OCI-LY7 (cell line): ENCODE data around the gene HSD17B13. TPM values are rescaled to one million over a fixed set of nuclear protein-coding genes. Genes with fewer than 3 reads are reported as not detected.

Experiments used
- BruUV-seq: library from RNA; stranded (reverse); fragments of 400-500 nt; replicated peaks from 2 replicates; lab custom pipeline; 2021; lab: Mats Ljungman, UMichigan
- CTCF ChIA-PET: fragments of 300-600 bp; sonication (Branson Sonifier 250); formaldehyde crosslinking; loops from one replicate; lab custom pipeline; 2022; ENCODE audit warnings: antibody characterized with exemption; ENCODE audit not compliant: unreplicated experiment; lab: Charles Lee
- POLR2A ChIA-PET: fragments of 300-600 bp; sonication (Branson Sonifier 250); formaldehyde crosslinking; loops from one replicate; lab custom pipeline; 2022; ENCODE audit warnings: antibody characterized with exemption; lab: Charles Lee
- DNase-seq: peaks from one replicate; pipeline ENCODE4 v3.0.0-alpha.2; 2015; ENCODE audit warnings: low spot score
- H2AFZ ChIP-seq: fragments of 200-600 bp; sonication (generic), shearing (Covaris generic); 2 replicates; pipeline ENCODE4 v1.6.1; 2014; ENCODE audit warnings: mild to moderate bottlenecking, antibody characterized with exemption, low read length, moderate library complexity
- H3K27ac ChIP-seq: fragments of 200-600 bp; sonication (generic); 2 replicates; pipeline ENCODE4 v1.5.1; 2014; ENCODE audit warnings: mixed run types, low read depth, mild to moderate bottlenecking, moderate library complexity, low read length, inconsistent platforms; ENCODE audit not compliant: poor library complexity, severe bottlenecking
- H3K36me3 ChIP-seq: fragments of 200-600 bp; sonication (generic); 2 replicates; pipeline ENCODE4 v1.6.1; 2014; ENCODE audit warnings: mild to moderate bottlenecking, antibody characterized with exemption, low read length, moderate library complexity, mixed read lengths; ENCODE audit not compliant: insufficient read depth
- H3K4me1 ChIP-seq: fragments of 200-600 bp; sonication (generic); 2 replicates; pipeline ENCODE4 v1.5.1; 2014; ENCODE audit warnings: mild to moderate bottlenecking, low read length; ENCODE audit not compliant: insufficient read depth, poor library complexity, severe bottlenecking
- H3K4me2 ChIP-seq: fragments of 200-600 bp; sonication (generic); 2 replicates; pipeline ENCODE4 v1.6.1; 2014; ENCODE audit warnings: mild to moderate bottlenecking, low read length
- H3K4me3 ChIP-seq: fragments of 200-600 bp; sonication (generic); 2 replicates; pipeline ENCODE4 v1.5.1; 2014; ENCODE audit warnings: mild to moderate bottlenecking, low read depth, low read length; ENCODE audit not compliant: poor library complexity, severe bottlenecking
- H3K79me2 ChIP-seq: fragments of 200-600 bp; sonication (generic); 2 replicates; pipeline ENCODE4 v1.6.1; 2016; ENCODE audit warnings: low read depth, mild to moderate bottlenecking, low read length, moderate library complexity, mixed read lengths; ENCODE audit not compliant: insufficient read depth
- H3K9me2 ChIP-seq: fragments of 200-600 bp; sonication (generic); 2 replicates; pipeline ENCODE4 v1.6.1; 2016; ENCODE audit warnings: mild to moderate bottlenecking, low read length, mixed read lengths; ENCODE audit not compliant: insufficient read depth
- H3K9me3 ChIP-seq: fragments of 200-600 bp; sonication (generic); 2 replicates; pipeline ENCODE4 v1.6.1; 2014; ENCODE audit warnings: mild to moderate bottlenecking, mixed run types, low read length, mixed read lengths
- H4K20me1 ChIP-seq: fragments of 200-600 bp; sonication (generic); 2 replicates; pipeline ENCODE4 v1.6.1; 2014; ENCODE audit warnings: mild to moderate bottlenecking, antibody characterized with exemption, low read length, moderate library complexity, mixed read lengths; ENCODE audit not compliant: insufficient read depth
- EZH2phosphoT487 ChIP-seq: fragments of 200-600 bp; sonication (generic); IDR thresholded peaks from 2 replicates; pipeline ENCODE4 v1.6.1; 2018; ENCODE audit warnings: low read depth, borderline replicate concordance, mild to moderate bottlenecking, mixed run types, antibody characterized with exemption, low read length, moderate library complexity, mixed read lengths
- intact Hi-C: fragments of 100-400 bp; cut with micrococcal nuclease; formaldehyde crosslinking; loops from one replicate; pipeline ENCODE4 v1.10.0; 2022; ENCODE audit not compliant: unreplicated experiment
- total RNA-seq, 2 experiments: library from RNA; depleted of rRNA in 1 of 2; stranded (reverse); fragments of >200 nt in 1 of 2; shearing (Covaris generic) in 1 of 2; gene quantifications; 2 replicates each; pipeline ENCODE4 v1.2.3, GENCODE V29; 2014 to 2022
- TF ChIP-seq, protein P1 (sequence below): fragments of 200-600 bp; sonication (generic); conservative IDR thresholded peaks from 2 replicates; pipeline ENCODE4 v1.5.1; 2014; ENCODE audit warnings: mild to moderate bottlenecking, antibody characterized with exemption, low read length, moderate library complexity, mixed read lengths

The HSD17B13 gene
- total RNA-seq, 2 experiments from 2014 or later: not detected

DNA sequence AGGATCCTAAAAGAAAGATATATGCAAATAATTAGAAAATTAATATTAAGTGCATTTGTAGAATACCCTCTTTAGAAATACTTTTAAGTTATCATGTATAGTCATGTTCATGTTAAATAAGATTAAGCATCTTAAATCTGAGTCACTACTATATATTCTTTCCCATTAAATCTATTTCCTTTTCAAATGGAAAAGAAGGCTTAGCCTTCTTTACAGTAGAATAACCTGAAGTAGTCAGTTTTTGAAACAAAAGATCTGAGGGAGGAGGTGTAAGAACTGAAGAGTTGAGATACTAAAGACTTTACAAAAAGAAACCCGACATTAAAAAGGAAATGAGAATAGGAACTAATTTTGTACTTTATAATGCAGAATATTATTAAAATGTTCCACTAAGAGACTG lies 14.7 kb upstream of the HSD17B13 start:
- no peak for DNase-seq
- ChIA-PET CTCF (no interaction called here), POLR2A (interaction anchor here (0.7 kb wide), 1 partner anchor 13 kb away, joined by 3 read pairs; no protein-coding TSS in a partner anchor)
- no peaks in the 10 kb centered on the region for H4K20me1 ChIP-seq
- no peak overlapping the region for H3K4me3 ChIP-seq
- no peaks in the 10 kb centered on the region for H3K9me2 ChIP-seq
- no peaks in the 10 kb centered on the region for H3K36me3 ChIP-seq
- H2AFZ ChIP-seq: no peak overlapping the region
- BruUV-seq: no TSS peak
- no peak for TF ChIP-seq EZH2phosphoT487
- TF ChIP-seq, protein P1, sequence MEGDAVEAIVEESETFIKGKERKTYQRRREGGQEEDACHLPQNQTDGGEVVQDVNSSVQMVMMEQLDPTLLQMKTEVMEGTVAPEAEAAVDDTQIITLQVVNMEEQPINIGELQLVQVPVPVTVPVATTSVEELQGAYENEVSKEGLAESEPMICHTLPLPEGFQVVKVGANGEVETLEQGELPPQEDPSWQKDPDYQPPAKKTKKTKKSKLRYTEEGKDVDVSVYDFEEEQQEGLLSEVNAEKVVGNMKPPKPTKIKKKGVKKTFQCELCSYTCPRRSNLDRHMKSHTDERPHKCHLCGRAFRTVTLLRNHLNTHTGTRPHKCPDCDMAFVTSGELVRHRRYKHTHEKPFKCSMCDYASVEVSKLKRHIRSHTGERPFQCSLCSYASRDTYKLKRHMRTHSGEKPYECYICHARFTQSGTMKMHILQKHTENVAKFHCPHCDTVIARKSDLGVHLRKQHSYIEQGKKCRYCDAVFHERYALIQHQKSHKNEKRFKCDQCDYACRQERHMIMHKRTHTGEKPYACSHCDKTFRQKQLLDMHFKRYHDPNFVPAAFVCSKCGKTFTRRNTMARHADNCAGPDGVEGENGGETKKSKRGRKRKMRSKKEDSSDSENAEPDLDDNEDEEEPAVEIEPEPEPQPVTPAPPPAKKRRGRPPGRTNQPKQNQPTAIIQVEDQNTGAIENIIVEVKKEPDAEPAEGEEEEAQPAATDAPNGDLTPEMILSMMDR: no peak
- H3K9me3 ChIP-seq: peaks cover 6% of the 10 kb centered on the region; the same call in 1 of the 2 replicates
- H3K27ac ChIP-seq: no peak overlapping the region
- intact Hi-C loops: no loop called here
- H3K4me1 ChIP-seq: no peaks in the 10 kb centered on the region
- H3K4me2 ChIP-seq: no peak overlapping the region
- no peaks in the 10 kb centered on the region for H3K79me2 ChIP-seq

DNA sequence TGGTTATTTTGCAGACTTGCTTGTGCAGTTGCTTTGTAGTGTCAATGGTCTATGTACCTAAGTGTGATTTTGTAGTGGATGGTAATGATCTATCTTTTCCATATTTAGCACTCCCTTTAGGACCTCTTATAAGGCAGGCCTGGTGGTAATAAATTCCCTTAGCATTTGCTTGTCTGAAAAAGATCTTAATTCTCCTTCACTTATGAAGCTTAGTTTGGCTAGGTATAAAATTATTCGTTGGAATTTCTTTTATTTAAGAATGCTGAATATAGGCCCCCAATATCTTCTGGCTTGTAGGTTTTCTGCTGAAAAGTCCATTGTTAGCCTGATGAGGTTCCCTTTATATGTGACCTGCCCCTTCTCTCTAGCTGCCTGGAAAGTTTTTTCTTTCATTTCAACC lies 10.6 kb upstream of the HSD17B13 start:
- no TSS peak for BruUV-seq

DNA sequence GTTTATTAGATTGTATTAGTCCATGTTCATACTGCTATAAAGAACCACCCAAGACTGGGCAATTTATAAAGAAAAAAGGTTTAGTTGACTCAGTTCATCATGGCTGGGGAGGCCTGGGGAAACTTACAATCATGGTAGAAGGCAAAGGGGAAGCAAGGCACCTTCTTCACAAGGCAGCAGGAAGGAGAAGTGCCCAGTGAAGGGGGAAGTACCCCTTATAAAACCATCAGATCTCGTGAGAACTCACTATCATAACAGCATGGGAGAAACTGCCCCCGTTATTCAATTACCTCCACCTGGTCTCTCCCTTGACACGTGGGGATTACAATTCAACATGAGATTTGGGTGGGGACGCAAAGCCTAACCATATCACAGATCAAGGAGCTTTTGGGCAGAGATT lies 8.1 kb upstream of the HSD17B13 start:
- H3K36me3 ChIP-seq: no peaks in the 10 kb centered on the region
- TF ChIP-seq, protein P1: no peak
- TF ChIP-seq EZH2phosphoT487: no peak
- no peaks in the 10 kb centered on the region for H4K20me1 ChIP-seq
- intact Hi-C loops: no loop called here
- no peaks in the 10 kb centered on the region for H3K4me1 ChIP-seq
- no TSS peak for BruUV-seq
- ChIA-PET CTCF (interaction anchor here (0.6 kb wide), 1 partner anchor 51 kb away, joined by 3 read pairs; no protein-coding TSS in a partner anchor), POLR2A (interaction anchor here (1.2 kb wide), 1 partner anchor 9 kb away, joined by 6 read pairs; no protein-coding TSS in a partner anchor)
- no peak overlapping the region for H3K4me3 ChIP-seq
- peaks cover 6% of the 10 kb centered on the region; the same call in 1 of the 2 replicates for H3K9me3 ChIP-seq
- H3K9me2 ChIP-seq: no peaks in the 10 kb centered on the region
- H3K27ac ChIP-seq: no peak overlapping the region
- H3K79me2 ChIP-seq: no peaks in the 10 kb centered on the region
- H3K4me2 ChIP-seq: no peak overlapping the region
- no peak for DNase-seq
- H2AFZ ChIP-seq: no peak overlapping the region

More for the DNA sequence above, 10.6 kb upstream of the HSD17B13 start:
- H3K27ac ChIP-seq: no peak overlapping the region
- TF ChIP-seq EZH2phosphoT487: no peak
- TF ChIP-seq, protein P1: no peak
- no peaks in the 10 kb centered on the region for H3K4me1 ChIP-seq
- no peaks in the 10 kb centered on the region for H3K9me2 ChIP-seq
- intact Hi-C loops: no loop called here
- POLR2A ChIA-PET: no interaction called here
- no peak overlapping the region for H3K4me3 ChIP-seq
- H4K20me1 ChIP-seq: no peaks in the 10 kb centered on the region
- CTCF ChIA-PET: no interaction called here
- H3K79me2 ChIP-seq: no peaks in the 10 kb centered on the region
- peaks cover 6% of the 10 kb centered on the region; the same call in 1 of the 2 replicates for H3K9me3 ChIP-seq
- H3K4me2 ChIP-seq: no peak overlapping the region
- no peak for DNase-seq
- H2AFZ ChIP-seq: no peak overlapping the region
- H3K36me3 ChIP-seq: no peaks in the 10 kb centered on the region
